Muscle layer of duodenum (tissue), 2 donors: ENCODE data around the gene MLYCD.
"Not testable (repeated sequence)": the region's sequence is repeated elsewhere in the genome, so short reads cannot be mapped to it uniquely, and the experiment has no call there.

Experiments used
- H3K27ac ChIP-seq: one replicate; pipeline ENCODE4 v1.7.0; 2013; ENCODE audit warnings: mild to moderate bottlenecking, low read length
- H3K27me3 ChIP-seq: one replicate; pipeline ENCODE4 v1.7.0; 2013; ENCODE audit warnings: low read depth, mild to moderate bottlenecking, control low read depth, low read length
- H3K36me3 ChIP-seq, 2 donors: one replicate each; pipeline ENCODE4 v1.7.0; 2013; ENCODE audit warnings: low read length in 2 of 2, control low read depth in 1 of 2, mild to moderate bottlenecking in 1 of 2; ENCODE audit not compliant: insufficient read depth in 2 of 2, control insufficient read depth in 1 of 2
- H3K4me1 ChIP-seq, 2 donors: one replicate each; pipeline ENCODE4 v1.7.0; 2013; ENCODE audit warnings: low read length in 2 of 2, mild to moderate bottlenecking in 2 of 2, control low read depth in 1 of 2, moderate library complexity in 1 of 2; ENCODE audit not compliant: insufficient read depth in 2 of 2, control insufficient read depth in 1 of 2
- H3K4me3 ChIP-seq, 2 donors: one replicate each; pipeline ENCODE4 v1.7.0; 2013; ENCODE audit warnings: low read length in 2 of 2, low read depth in 1 of 2, mild to moderate bottlenecking in 1 of 2
- H3K9me3 ChIP-seq, 2 donors: one replicate each; pipeline ENCODE4 v1.7.0; 2013; ENCODE audit warnings: low read length in 2 of 2, control low read depth in 1 of 2, mild to moderate bottlenecking in 1 of 2; ENCODE audit not compliant: control insufficient read depth in 1 of 2
- donor health status: healthy.

MLYCD gene

GRCh38 chr16:83942815-83943515 lies 44.0 kb downstream of the MLYCD start:
- no peaks in the 10 kb centered on the region for H3K27me3 ChIP-seq
- H3K4me3 ChIP-seq = no peak overlapping the region
- H3K27ac ChIP-seq = no peak overlapping the region
- no peaks in the 10 kb centered on the region for H3K4me1 ChIP-seq
- H3K36me3 ChIP-seq = no peaks in the 10 kb centered on the region
- no peaks in the 10 kb centered on the region for H3K9me3 ChIP-seq

- Histone ChIP-seq H3K4me1 (no peaks in the 10 kb centered on the region), H3K27ac (no peak overlapping the region), H3K27me3 (no peaks in the 10 kb centered on the region), H3K9me3 (no peaks in the 10 kb centered on the region), H3K36me3 (no peaks in the 10 kb centered on the region), H3K4me3 (no peak overlapping the region)
Observed at GRCh38 chr16:83943516-83944050, 44.7 kb downstream of the MLYCD start.

- H3K36me3 ChIP-seq = no peaks in the 10 kb centered on the region
- H3K4me3 ChIP-seq = no peak overlapping the region
- H3K9me3 ChIP-seq = no peaks in the 10 kb centered on the region
- H3K4me1 ChIP-seq = no peaks in the 10 kb centered on the region
- H3K27ac ChIP-seq = no peak overlapping the region
- H3K27me3 ChIP-seq = no peaks in the 10 kb centered on the region
Observed at GRCh38 chr16:83945587-83945986, 46.7 kb downstream of the MLYCD start.

- H3K27me3 ChIP-seq = no peaks in the 10 kb centered on the region
- no peaks in the 10 kb centered on the region for H3K9me3 ChIP-seq
- H3K4me1 ChIP-seq = no peaks in the 10 kb centered on the region
- H3K36me3 ChIP-seq = no peaks in the 10 kb centered on the region
- H3K4me3 ChIP-seq = no peak overlapping the region
- no peak overlapping the region for H3K27ac ChIP-seq
Observed at GRCh38 chr16:83946154-83946780, 47.4 kb downstream of the MLYCD start.

- no peaks in the 10 kb centered on the region for H3K9me3 ChIP-seq
- H3K36me3 ChIP-seq = no peaks in the 10 kb centered on the region
- no peaks in the 10 kb centered on the region for H3K4me1 ChIP-seq
- no peak overlapping the region for H3K4me3 ChIP-seq
- H3K27me3 ChIP-seq = no peaks in the 10 kb centered on the region
- no peak overlapping the region for H3K27ac ChIP-seq
Observed at GRCh38 chr16:83946781-83947566, 48.1 kb downstream of the MLYCD start.

- Histone ChIP-seq H3K9me3 (no peaks in the 10 kb centered on the region), H3K27ac (no peak overlapping the region), H3K4me1 (peaks cover 4% of the 10 kb centered on the region in 2 donors), H3K27me3 (no peaks in the 10 kb centered on the region), H3K36me3 (no peaks in the 10 kb centered on the region), H3K4me3 (no peak overlapping the region)
Observed at GRCh38 chr16:83947642-83948234, 48.8 kb downstream of the MLYCD start.

GRCh38 chr16:83948914-83949723 lies 50.2 kb downstream of the MLYCD start:
- Histone ChIP-seq H3K27ac (no peak overlapping the region), H3K36me3 (no peaks in the 10 kb centered on the region), H3K9me3 (no peaks in the 10 kb centered on the region), H3K27me3 (no peaks in the 10 kb centered on the region), H3K4me3 (no peak overlapping the region), H3K4me1 (peaks cover 10 to 13% of the 10 kb centered on the region in 2 donors)

GRCh38 chr16:83949724-83950001 lies 50.7 kb downstream of the MLYCD start:
- Histone ChIP-seq H3K9me3 (no peaks in the 10 kb centered on the region), H3K4me3 (no peak overlapping the region), H3K36me3 (no peaks in the 10 kb centered on the region), H3K27ac (no peak overlapping the region), H3K27me3 (no peaks in the 10 kb centered on the region), H3K4me1 (peaks cover 10 to 18% of the 10 kb centered on the region in 2 donors)

GRCh38 chr16:83950862-83951399 lies 52.0 kb downstream of the MLYCD start:
- not testable (repeated sequence) for H3K4me3 ChIP-seq, H3K27ac ChIP-seq, H3K36me3 ChIP-seq, H3K9me3 ChIP-seq, H3K27me3 ChIP-seq
- peaks cover 10 to 26% of the 10 kb centered on the region in 2 donors for H3K4me1 ChIP-seq

- Histone ChIP-seq H3K27ac (no peak overlapping the region), H3K9me3 (no peaks in the 10 kb centered on the region), H3K27me3 (no peaks in the 10 kb centered on the region), H3K4me3 (no peak overlapping the region), H3K4me1 (peaks cover 10 to 26% of the 10 kb centered on the region in 2 donors), H3K36me3 (no peaks in the 10 kb centered on the region)
Observed at GRCh38 chr16:83951544-83951943, 52.6 kb downstream of the MLYCD start.
